Kidney (tissue), 14 donors: ENCODE measurements around the gene SLC6A3. TPM values are rescaled to one million over a fixed set of nuclear protein-coding genes. Genes with fewer than 3 reads are reported as not detected.

Experiments used
- DNase-seq, 5 donors: peaks; one replicate each; pipeline ENCODE4 v3.0.0-alpha.2; 2013 to 2020
- FAIRE-seq: peaks from 2 replicates; lab custom pipeline; 2012; peaks lifted over from hg19 to GRCh38; lab: Jason Lieb, UNC
- H3K27ac ChIP-seq, 2 donors: one replicate each; pipeline ENCODE4 v1.7.0; 2013; ENCODE audit warnings: low read depth in 2 of 2, low read length in 2 of 2, inconsistent platforms in 1 of 2
- H3K27me3 ChIP-seq: one replicate; pipeline ENCODE4 v1.7.1; 2013; ENCODE audit warnings: low read length, inconsistent platforms; ENCODE audit not compliant: control insufficient read depth, insufficient read depth
- H3K36me3 ChIP-seq, 3 donors: one replicate each; pipeline versions ENCODE4 v1.7.0 to v1.7.1; 2013; ENCODE audit warnings: low read length in 3 of 3, control low read depth in 1 of 3, inconsistent platforms in 1 of 3; ENCODE audit not compliant: insufficient read depth in 3 of 3, control insufficient read depth in 2 of 3
- H3K4me1 ChIP-seq, 3 donors: one replicate each; pipeline versions ENCODE4 v1.7.0 to v1.7.1; 2013; ENCODE audit warnings: low read length in 3 of 3, inconsistent platforms in 1 of 3, low read depth in 1 of 3; ENCODE audit not compliant: control insufficient read depth in 2 of 3, insufficient read depth in 2 of 3
- H3K4me3 ChIP-seq, 3 donors: one replicate each; pipeline versions ENCODE4 v1.7.0 to v1.8.1; 2013; ENCODE audit warnings: low read length in 3 of 3, control low read depth in 1 of 3, inconsistent platforms in 1 of 3
- H3K9ac ChIP-seq, 3 donors: one replicate each; pipeline versions ENCODE4 v1.7.0 to v1.7.1; 2013; ENCODE audit warnings: low read length in 3 of 3, control low read depth in 1 of 3, inconsistent platforms in 1 of 3
- H3K9me3 ChIP-seq, 3 donors: one replicate each; pipeline versions ENCODE4 v1.7.0 to v1.7.1; 2013; ENCODE audit warnings: low read length in 3 of 3, control low read depth in 1 of 3, inconsistent platforms in 1 of 3; ENCODE audit not compliant: control insufficient read depth in 2 of 3, insufficient read depth in 1 of 3
- intact Hi-C: fragments of 100-400 bp; cut with DNase I; formaldehyde crosslinking; loops from one replicate; pipeline ENCODE4 v1.11.1; 2022
- polyA plus RNA-seq: library from polyadenylated mRNA; stranded (reverse); fragments of 350-450 nt; fragmentation: Illumina TruSeq; extraction: RNeasy Lipid Tissue Mini Kit (QIAGEN cat#74804); gene quantifications from one replicate; pipeline ENCODE4 v1.2.3, GENCODE V29; 2014; ENCODE audit warnings: low read depth, low replicate concordance; ENCODE audit not compliant: insufficient read depth
- total RNA-seq: library from RNA; stranded (reverse); fragmentation: NEBNext Ultra II Directional; extraction: Animal tissue kit (Norgen Biotek cat#: 25700); gene quantifications from one replicate; pipeline ENCODE4 v1.2.1, GENCODE V29; 2021
- TF ChIP-seq, protein P1 (sequence below): IDR thresholded peaks from 3 replicates; pipeline ENCODE4 v1.5.1; 2012; ENCODE audit warnings: mild to moderate bottlenecking, moderate library complexity, borderline replicate concordance; ENCODE audit not compliant: insufficient read depth; ENCODE audit errors: extremely low read depth
- donor health status: control.
- donor health status: control.
- donor health status: control.
- donor health status: control.
- donor health status: control.
- donor health status: DM: yes; HTN: yes; CAD: no.
- donor health status: Normal renal cell carcinoma (clear cell type).

The SLC6A3 gene
- total and polyA plus RNA-seq, 2 donors from 2014 or later, result 0.09 to 0.54 TPM

DNA sequence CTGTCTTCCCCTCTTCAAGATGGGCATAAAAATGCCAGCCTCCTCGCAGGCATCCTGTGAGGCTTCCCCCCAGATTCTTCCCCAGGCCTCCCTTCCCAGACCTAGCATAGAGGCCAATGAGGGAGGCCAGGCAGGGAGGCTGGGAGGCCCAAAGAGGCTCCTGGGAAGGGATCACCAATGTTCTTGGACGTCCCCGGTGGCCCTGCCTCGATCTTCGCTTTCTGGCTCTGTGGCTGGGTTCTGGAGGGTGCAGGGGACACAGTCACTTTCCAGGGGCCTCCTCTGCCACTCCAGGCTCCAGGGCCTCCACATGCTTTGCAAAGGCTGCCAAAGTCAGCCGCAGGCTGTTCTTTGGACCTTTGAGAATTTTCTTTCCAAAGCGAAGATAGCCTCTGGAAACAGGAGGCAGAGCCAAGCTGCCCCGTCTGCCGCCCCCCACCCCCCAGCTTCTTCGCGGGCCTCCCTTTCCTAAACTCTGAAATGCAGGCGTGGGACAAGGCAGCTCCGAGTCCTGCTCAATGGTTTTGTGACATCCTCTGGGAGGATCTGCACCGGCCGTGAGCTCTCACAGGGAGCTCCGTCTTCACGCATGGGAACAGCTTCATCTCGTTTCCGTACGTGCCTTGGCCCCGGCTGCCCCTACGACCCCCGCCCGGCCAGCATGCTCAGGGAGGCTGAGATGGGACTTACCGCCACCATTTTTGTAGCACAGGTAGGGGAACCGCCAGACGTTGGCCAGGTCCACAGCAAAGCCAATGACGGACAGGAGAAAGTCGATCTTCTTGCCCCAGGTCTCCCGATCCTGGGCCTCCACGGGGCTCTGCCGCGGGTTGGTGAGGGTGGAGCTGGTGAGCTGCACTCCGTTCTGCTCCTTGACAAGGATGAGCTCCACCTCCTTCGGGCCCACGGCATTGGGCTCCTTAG, 2.8 kb downstream of the SLC6A3 start:
- H3K4me1 ChIP-seq, result peaks cover 0 to 5% (median 0%) of the 10 kb centered on the region in 3 donors
- TF ChIP-seq, protein P1, sequence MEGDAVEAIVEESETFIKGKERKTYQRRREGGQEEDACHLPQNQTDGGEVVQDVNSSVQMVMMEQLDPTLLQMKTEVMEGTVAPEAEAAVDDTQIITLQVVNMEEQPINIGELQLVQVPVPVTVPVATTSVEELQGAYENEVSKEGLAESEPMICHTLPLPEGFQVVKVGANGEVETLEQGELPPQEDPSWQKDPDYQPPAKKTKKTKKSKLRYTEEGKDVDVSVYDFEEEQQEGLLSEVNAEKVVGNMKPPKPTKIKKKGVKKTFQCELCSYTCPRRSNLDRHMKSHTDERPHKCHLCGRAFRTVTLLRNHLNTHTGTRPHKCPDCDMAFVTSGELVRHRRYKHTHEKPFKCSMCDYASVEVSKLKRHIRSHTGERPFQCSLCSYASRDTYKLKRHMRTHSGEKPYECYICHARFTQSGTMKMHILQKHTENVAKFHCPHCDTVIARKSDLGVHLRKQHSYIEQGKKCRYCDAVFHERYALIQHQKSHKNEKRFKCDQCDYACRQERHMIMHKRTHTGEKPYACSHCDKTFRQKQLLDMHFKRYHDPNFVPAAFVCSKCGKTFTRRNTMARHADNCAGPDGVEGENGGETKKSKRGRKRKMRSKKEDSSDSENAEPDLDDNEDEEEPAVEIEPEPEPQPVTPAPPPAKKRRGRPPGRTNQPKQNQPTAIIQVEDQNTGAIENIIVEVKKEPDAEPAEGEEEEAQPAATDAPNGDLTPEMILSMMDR, result no peak
- H3K27me3 ChIP-seq, result peaks cover 25% of the 10 kb centered on the region
- no peak for FAIRE-seq
- intact Hi-C loops, result no loop called here
- peaks cover 0 to 2% (median 0%) of the 10 kb centered on the region in 3 donors for H3K9me3 ChIP-seq
- no peaks in the 10 kb centered on the region for H3K36me3 ChIP-seq
- no peak overlapping the region for H3K4me3 ChIP-seq
- DNase-seq, result no peak
- H3K27ac ChIP-seq, result no peak overlapping the region
- H3K9ac ChIP-seq, result no peak overlapping the region

DNA sequence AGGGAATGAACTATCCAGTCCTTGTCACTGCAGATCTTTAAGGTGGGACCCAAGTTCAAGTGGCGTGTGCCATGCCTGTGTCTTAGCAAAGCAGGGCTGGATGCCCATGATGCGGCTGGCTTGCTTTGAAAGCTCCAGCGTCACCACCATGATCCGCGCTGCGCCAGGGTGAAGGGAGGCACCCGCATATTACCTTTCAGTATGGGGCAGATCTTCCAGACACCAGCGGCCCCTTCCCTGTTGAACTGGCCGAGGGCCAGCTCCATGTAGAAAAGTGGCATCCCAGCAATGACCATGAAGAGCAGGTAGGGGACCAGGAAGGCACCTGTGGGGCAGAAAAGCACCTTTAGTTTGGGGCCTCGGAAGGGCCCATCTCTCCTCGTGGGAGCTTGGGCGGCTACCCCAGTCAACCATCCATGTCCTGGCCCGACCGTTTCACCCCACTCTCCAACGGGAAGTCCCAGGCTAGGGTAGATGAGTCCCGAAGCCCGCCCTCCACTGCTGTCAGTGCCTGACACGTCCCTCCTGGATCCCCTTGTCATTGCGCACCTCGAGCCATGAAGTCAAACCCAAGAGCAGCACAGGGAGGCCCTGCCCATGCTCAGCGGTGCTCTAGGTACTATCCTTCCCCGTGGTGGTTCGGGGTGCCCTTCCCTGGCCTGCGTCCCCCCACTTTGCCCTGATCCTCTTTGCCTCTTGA, 3.9 kb downstream of the SLC6A3 start:
- no peaks in the 10 kb centered on the region for H3K36me3 ChIP-seq
- peaks cover 0 to 5% (median 0%) of the 10 kb centered on the region in 3 donors for H3K4me1 ChIP-seq
- DNase-seq, result no peak
- H3K27ac ChIP-seq, result no peak overlapping the region
- FAIRE-seq, result no peak
- intact Hi-C loops, result no loop called here
- H3K4me3 ChIP-seq, result no peak overlapping the region
- peaks cover 20% of the 10 kb centered on the region for H3K27me3 ChIP-seq
- no peak overlapping the region for H3K9ac ChIP-seq
- peaks cover 0 to 2% (median 0%) of the 10 kb centered on the region in 3 donors for H3K9me3 ChIP-seq
- TF ChIP-seq, protein P1, result no peak

DNA sequence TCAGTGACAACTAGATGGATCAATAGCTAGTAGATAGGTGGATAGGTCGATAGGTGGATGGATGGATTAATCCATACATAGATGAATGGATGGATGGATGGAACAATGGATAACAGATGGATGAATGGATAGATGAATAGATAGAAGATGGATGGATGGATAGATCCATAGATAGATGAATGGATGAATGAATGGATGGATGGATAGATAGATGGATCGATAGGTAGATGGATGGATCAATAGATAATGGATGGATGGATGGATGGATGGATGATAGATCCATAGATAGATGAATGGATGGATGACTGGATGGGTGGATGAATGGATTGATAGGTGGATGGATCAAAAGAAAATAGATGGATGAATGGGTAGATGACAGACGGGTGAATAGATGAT, 5.1 kb downstream of the SLC6A3 start:
- intact Hi-C loops, result no loop called here
- FAIRE-seq, result no peak
- peaks cover 0 to 2% (median 0%) of the 10 kb centered on the region in 3 donors for H3K9me3 ChIP-seq
- peaks cover 0 to 5% (median 0%) of the 10 kb centered on the region in 3 donors for H3K4me1 ChIP-seq
- TF ChIP-seq, protein P1, result no peak
- H3K9ac ChIP-seq, result no peak overlapping the region
- DNase-seq, result no peak
- H3K4me3 ChIP-seq, result no peak overlapping the region
- H3K36me3 ChIP-seq, result no peaks in the 10 kb centered on the region
- H3K27ac ChIP-seq, result no peak overlapping the region
- peaks cover 20% of the 10 kb centered on the region for H3K27me3 ChIP-seq
